GM12878 (cell line): ENCODE results near the gene RBPMS2. TPM values are rescaled to one million over a fixed set of nuclear protein-coding genes. Genes with fewer than 3 reads are reported as not detected.

Experiments
- ATAC-seq: fragments of 200-7000 bp; cut with Tn5 transposase; 3 replicates; pipeline ENCODE4 v1.9.1; 2020; ENCODE audit warnings: mild to moderate bottlenecking, moderate library complexity
- BruUV-seq: library from RNA; stranded (reverse); fragments of 400-500 nt; replicated peaks from 2 replicates; lab custom pipeline; 2021; lab: Mats Ljungman, UMichigan
- CTCF ChIA-PET: fragments of 300-600 bp; sonication (Branson Sonifier 250); formaldehyde crosslinking; extraction: SDS; loops from one replicate; lab custom pipeline; 2021; ENCODE audit warnings: inconsistent platforms; lab: Yijun Ruan, JAX
- POLR2A ChIA-PET: fragments of 350-600 bp; formaldehyde crosslinking; extraction: SDS; loops from one replicate; lab custom pipeline; 2021; ENCODE audit warnings: inconsistent platforms; lab: Charles Lee
- RAD21 ChIA-PET: fragments of 300-600 bp; sonication (Branson Sonifier 250); formaldehyde crosslinking; loops from one replicate; lab custom pipeline; 2023; ENCODE audit warnings: antibody characterized with exemption; ENCODE audit not compliant: unreplicated experiment; lab: Charles Lee
- SMC1A ChIA-PET: fragments of 300-600 bp; sonication (Branson Sonifier 250); formaldehyde crosslinking; loops from one replicate; lab custom pipeline; 2023; ENCODE audit not compliant: unreplicated experiment, uncharacterized antibody; lab: Charles Lee
- DNase-seq: peaks from one replicate; pipeline ENCODE4 v3.0.0-alpha.2; 2011; ENCODE audit warnings: low read depth, low spot score
- FAIRE-seq: peaks from 3 replicates; lab custom pipeline; 2011; peaks lifted over from hg19 to GRCh38; lab: Jason Lieb, UNC
- H2AFZ ChIP-seq: 2 replicates; pipeline ENCODE4 v1.6.0; 2011; ENCODE audit warnings: low read depth, low read length, control low read depth; ENCODE audit not compliant: control insufficient read depth
- H3K27ac ChIP-seq: 2 replicates; pipeline ENCODE4 v1.5.1; 2011; ENCODE audit warnings: control low read depth; ENCODE audit not compliant: control insufficient read depth, insufficient read depth
- H3K27me3 ChIP-seq, 2 experiments: replicated peaks in 1 of 2; 2 replicates each; pipeline versions ENCODE4 v1.6.0 to v1.6.1; 2011; ENCODE audit warnings: low read length in 1 of 2; ENCODE audit not compliant: control insufficient read depth in 2 of 2, insufficient read depth in 2 of 2
- H3K36me3 ChIP-seq, 2 experiments: 2 replicates each; pipeline ENCODE4 v1.5.1; 2011; ENCODE audit warnings: low read length in 1 of 2; ENCODE audit not compliant: control insufficient read depth in 2 of 2, insufficient read depth in 2 of 2
- H3K4me1 ChIP-seq: 2 replicates; pipeline ENCODE4 v1.6.1; 2011; ENCODE audit warnings: mild to moderate bottlenecking, low read length, moderate library complexity, mixed read lengths; ENCODE audit not compliant: control insufficient read depth, insufficient read depth
- H3K4me2 ChIP-seq: 2 replicates; pipeline ENCODE4 v1.6.0; 2011; ENCODE audit warnings: control low read depth; ENCODE audit not compliant: control insufficient read depth, insufficient read depth
- H3K4me3 ChIP-seq: fragments of 200-600 bp; sonication (generic); 2 replicates; pipeline ENCODE4 v1.5.1; 2016
- H3K79me2 ChIP-seq: 2 replicates; pipeline ENCODE4 v1.6.0; 2011; ENCODE audit warnings: low read length; ENCODE audit not compliant: control insufficient read depth, insufficient read depth
- H3K9ac ChIP-seq: 2 replicates; pipeline ENCODE4 v1.8.0; 2011; ENCODE audit warnings: low read length, control low read depth, mixed read lengths; ENCODE audit not compliant: control insufficient read depth, insufficient read depth
- H3K9me3 ChIP-seq: replicated peaks from 3 replicates; pipeline ENCODE4 v1.5.1; 2011; ENCODE audit warnings: mild to moderate bottlenecking, low read length; ENCODE audit not compliant: control insufficient read depth, insufficient read depth
- H4K20me1 ChIP-seq: 2 replicates; pipeline ENCODE4 v1.6.0; 2011; ENCODE audit not compliant: control insufficient read depth, insufficient read depth
- GABPA ChIP-seq: IDR thresholded peaks from 2 replicates; pipeline ENCODE4 v1.6.1; 2014; ENCODE audit warnings: antibody characterized with exemption, low read depth, mild to moderate bottlenecking, inconsistent platforms
- HDAC2 ChIP-seq: fragments of 200-600 bp; sonication (generic); IDR thresholded peaks from 2 replicates; pipeline ENCODE4 v1.6.1; 2017
- JUND ChIP-seq: IDR thresholded peaks from 2 replicates; pipeline ENCODE4 v1.6.1; 2012; ENCODE audit warnings: low read depth, mild to moderate bottlenecking, low read length, improper control_type of control experiment, moderate library complexity
- TAF1 ChIP-seq: IDR thresholded peaks from 2 replicates; pipeline ENCODE4 v1.6.1; 2011; ENCODE audit warnings: mild to moderate bottlenecking, low read depth, low read length, borderline replicate concordance
- WGBS: methylation state at CpG from one replicate; pipeline ENCODE4 v1.1.6; 2016; ENCODE audit warnings: low lambda C conversion rate; ENCODE audit not compliant: insufficient replicate concordance, insufficient coverage; ENCODE audit errors: missing lambda C conversion rate; 5-methylcytosine and 5-hydroxymethylcytosine counted together
- in situ Hi-C: fragments of 300-500 bp; cut with MboI; formaldehyde crosslinking; loops from 9 replicates; pipeline ENCODE4 v1.14.3; 2018; ENCODE audit warnings: mixed read lengths
- intact Hi-C: fragments of 100-400 bp; cut with micrococcal nuclease; formaldehyde crosslinking; loops from one replicate; pipeline ENCODE4 v1.14.2; 2022; ENCODE audit not compliant: unreplicated experiment
- polyA plus RNA-seq, 11 experiments: library from polyadenylated mRNA; depleted of rRNA in 4 of 11; unstranded in 6 of 11; stranded (reverse) in 5 of 11; fragments of >200 nt; fragmentation: Nextera tagmentation in 4 of 11; fragmentation: Illumina TruSeq in 1 of 11; extraction: Ambion mirVana in 4 of 11; extraction: Trizol in 1 of 11; gene quantifications; 1 replicate in 1 of 11; 2 replicates in 10 of 11; pipeline versions ENCODE4 v1.2.1 to v1.2.3, GENCODE V29; 2011 to 2016; ENCODE audit warnings: inconsistent platforms in 2 of 11, missing spikeins in 2 of 11, low read depth in 1 of 11
- total RNA-seq, 4 experiments: library from RNA; depleted of rRNA in 3 of 4; stranded (reverse); fragments of >200 nt in 3 of 4; fragmentation: Illumina TruSeq in 1 of 4; extraction: Trizol in 1 of 4; gene quantifications; 2 replicates each; pipeline versions ENCODE4 v1.2.1 to v1.2.3, GENCODE V29; 2013 to 2021

RBPMS2 gene
- total and polyA plus RNA-seq, 10 of the 15 experiments (the other 5 are each of a cell fraction or from before 2014, with no cell fraction given) = 0.06 to 0.31 (median 0.19) TPM; not detected in 3

DNA sequence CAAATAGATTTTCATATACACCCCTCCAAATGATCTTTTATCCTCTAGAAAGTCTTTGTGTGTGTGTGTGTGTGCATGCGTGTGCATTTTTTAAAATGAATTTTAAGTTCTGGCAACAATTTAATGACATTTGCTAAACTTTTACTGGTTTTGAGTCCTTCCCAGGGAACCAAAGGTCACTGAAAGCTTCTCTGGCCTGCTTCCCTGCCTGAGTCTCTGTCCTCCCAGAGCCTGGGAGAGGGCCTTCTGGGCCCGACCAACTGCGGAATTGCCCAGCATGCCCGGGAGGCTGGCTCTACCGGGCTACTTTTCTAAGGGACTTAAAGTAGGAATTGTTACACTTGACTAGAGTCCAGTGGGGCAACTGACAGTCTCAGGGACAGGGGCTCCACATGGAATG lies 7.4 kb upstream of the RBPMS2 start:
- no peaks in the 10 kb centered on the region for H3K36me3 ChIP-seq
- SMC1A ChIA-PET = interaction anchor here (0.9 to 3.5 kb wide), 2 partner anchors 26 to 29 kb away, joined by 6 to 13 read pairs; no protein-coding TSS in a partner anchor
- RAD21 ChIA-PET = interaction anchor here (1.1 to 1.4 kb wide), 2 partner anchors 34 to 42 kb away, joined by 3 to 4 read pairs; no protein-coding TSS in a partner anchor
- intact Hi-C loops = no loop called here
- no peak overlapping the region for H2AFZ ChIP-seq
- no peak overlapping the region for H3K4me3 ChIP-seq
- no peak for ATAC-seq
- DNase-seq = no peak
- no peak overlapping the region for H3K4me2 ChIP-seq
- H3K9me3 ChIP-seq = no peaks in the 10 kb centered on the region
- no peaks in the 10 kb centered on the region for H3K79me2 ChIP-seq
- H3K27me3 ChIP-seq = no peaks in the 10 kb centered on the region
- WGBS = 74% methylated on average over 5 of the region's 5 CpGs
- no peak overlapping the region for H3K27ac ChIP-seq
- BruUV-seq = no TSS peak
- H3K4me1 ChIP-seq = no peaks in the 10 kb centered on the region
- in situ Hi-C loops = no loop called here
- H4K20me1 ChIP-seq = no peaks in the 10 kb centered on the region
- POLR2A ChIA-PET = interaction anchor here (0.9 to 1.5 kb wide), 3 partner anchors 11 to 149 kb away, joined by 3 to 5 read pairs (median 5); no protein-coding TSS in a partner anchor
- CTCF ChIA-PET = interaction anchor here (3.1 to 7.8 kb wide), 2 partner anchors 28 to 50 kb away, joined by 7 to 55 read pairs; no protein-coding TSS in a partner anchor
- TF ChIP-seq TAF1 = no peak
- H3K9ac ChIP-seq = no peak overlapping the region
- FAIRE-seq = no peak

DNA sequence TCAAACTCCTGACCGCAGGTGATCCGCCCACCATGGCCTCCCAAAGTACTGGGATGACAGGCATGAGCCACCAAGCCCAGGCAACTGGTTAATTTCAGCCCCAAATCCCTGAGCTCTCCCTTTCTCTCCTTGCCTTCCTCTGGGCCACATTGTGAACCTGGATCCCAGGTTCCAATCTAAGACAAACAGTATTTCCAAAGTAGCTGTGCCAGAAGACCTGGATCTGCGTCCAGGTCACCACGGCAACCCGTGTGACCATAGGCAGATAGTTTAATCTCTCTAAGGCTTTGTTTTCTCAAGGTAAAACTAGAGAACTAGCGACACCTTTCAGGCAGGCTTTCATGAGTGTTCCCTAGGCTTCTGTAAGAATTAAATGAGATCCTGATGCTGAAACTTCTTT lies 5.9 kb upstream of the RBPMS2 start:
- 67% methylated on average over 6 of the region's 6 CpGs for WGBS
- CTCF ChIA-PET = interaction anchor here (1.0 to 7.8 kb wide), 4 partner anchors 21 to 113 kb away, joined by 3 to 55 read pairs (median 3); no protein-coding TSS in a partner anchor
- in situ Hi-C loops = no loop called here

More for the DNA sequence above, 5.9 kb upstream of the RBPMS2 start:
- H3K9ac ChIP-seq = no peak overlapping the region
- no peak for ATAC-seq
- no peak overlapping the region for H3K27ac ChIP-seq
- no peak overlapping the region for H2AFZ ChIP-seq
- no peak for FAIRE-seq
- no peaks in the 10 kb centered on the region for H3K4me1 ChIP-seq
- no TSS peak for BruUV-seq
- no peak for DNase-seq
- intact Hi-C loops = no loop called here
- H3K4me3 ChIP-seq = no peak overlapping the region
- no peaks in the 10 kb centered on the region for H3K9me3 ChIP-seq
- H3K27me3 ChIP-seq = peaks cover under 1 to 6% of the 10 kb centered on the region in 2 experiments; a peak in 3 of 4 replicates
- H3K4me2 ChIP-seq = no peak overlapping the region
- SMC1A ChIA-PET = interaction anchor here (1.0 to 3.5 kb wide), 6 partner anchors 13 to 124 kb away, joined by 3 to 13 read pairs (median 4); no protein-coding TSS in a partner anchor
- H3K36me3 ChIP-seq = no peaks in the 10 kb centered on the region
- POLR2A ChIA-PET = no interaction called here
- no peak for TF ChIP-seq GABPA
- TF ChIP-seq JUND = no peak
- no peak for TF ChIP-seq HDAC2
- no peaks in the 10 kb centered on the region for H4K20me1 ChIP-seq
- RAD21 ChIA-PET = interaction anchor here (1.4 kb wide), 1 partner anchor 32 kb away, joined by 3 read pairs; no protein-coding TSS in a partner anchor
- no peaks in the 10 kb centered on the region for H3K79me2 ChIP-seq
